Glutamatergic neuron (in vitro differentiated cells): ENCODE data around the gene REEP5. TPM values are rescaled to one million over a fixed set of nuclear protein-coding genes. Genes with fewer than 3 reads are reported as not detected.
A peak's percentile ranks its signal among the peaks of the same experiment; 100 is the strongest.

ENCODE experiments used
- DNase-seq: peaks from one replicate; pipeline ENCODE4 v3.0.0; 2022
- H3K27ac Mint-ChIP-seq: one replicate; pipeline ENCODE4 v1.8.0; 2020; ENCODE audit warnings: mild to moderate bottlenecking, mixed read lengths, inconsistent platforms; ENCODE audit not compliant: unreplicated experiment
- H3K27me3 Mint-ChIP-seq: one replicate; pipeline ENCODE4 v1.8.0; 2020; ENCODE audit warnings: mild to moderate bottlenecking, moderate library complexity, mixed read lengths, inconsistent platforms; ENCODE audit not compliant: unreplicated experiment
- H3K36me3 Mint-ChIP-seq: one replicate; pipeline ENCODE4 v1.8.0; 2020; ENCODE audit warnings: mild to moderate bottlenecking, mixed read lengths, inconsistent platforms; ENCODE audit not compliant: unreplicated experiment
- H3K4me1 Mint-ChIP-seq: one replicate; pipeline ENCODE4 v1.8.0; 2020; ENCODE audit warnings: mild to moderate bottlenecking, low read depth, mixed read lengths, inconsistent platforms; ENCODE audit not compliant: unreplicated experiment
- H3K4me3 Mint-ChIP-seq: one replicate; pipeline ENCODE4 v1.8.0; 2020; ENCODE audit warnings: mild to moderate bottlenecking, mixed read lengths, inconsistent platforms; ENCODE audit not compliant: unreplicated experiment
- H3K9me3 Mint-ChIP-seq: one replicate; pipeline ENCODE4 v1.8.0; 2020; ENCODE audit warnings: mild to moderate bottlenecking, moderate library complexity, mixed read lengths, inconsistent platforms; ENCODE audit not compliant: unreplicated experiment
- total RNA-seq: library from RNA; stranded (reverse); fragmentation: NEBNext Ultra II Directional; extraction: Animal tissue kit (Norgen Biotek cat#: 25700); gene quantifications from one replicate; pipeline ENCODE4 v1.2.1, GENCODE V29; 2021; ENCODE audit not compliant: unreplicated experiment
- TF ChIP-seq, protein P1 (sequence below): fragments of 200-600 bp; sonication (generic); IDR thresholded peaks from one replicate; pipeline ENCODE4 v1.5.0; 2021; ENCODE audit not compliant: partially characterized antibody, unreplicated experiment

REEP5 gene
- total RNA-seq, 1 donor from 2014 or later, result 108 TPM

- H3K36me3 Mint-ChIP-seq, result no peaks in the 10 kb centered on the region
- no peaks in the 10 kb centered on the region for H3K27me3 Mint-ChIP-seq
- H3K4me1 Mint-ChIP-seq, result no peaks in the 10 kb centered on the region
- TF ChIP-seq, protein P1, sequence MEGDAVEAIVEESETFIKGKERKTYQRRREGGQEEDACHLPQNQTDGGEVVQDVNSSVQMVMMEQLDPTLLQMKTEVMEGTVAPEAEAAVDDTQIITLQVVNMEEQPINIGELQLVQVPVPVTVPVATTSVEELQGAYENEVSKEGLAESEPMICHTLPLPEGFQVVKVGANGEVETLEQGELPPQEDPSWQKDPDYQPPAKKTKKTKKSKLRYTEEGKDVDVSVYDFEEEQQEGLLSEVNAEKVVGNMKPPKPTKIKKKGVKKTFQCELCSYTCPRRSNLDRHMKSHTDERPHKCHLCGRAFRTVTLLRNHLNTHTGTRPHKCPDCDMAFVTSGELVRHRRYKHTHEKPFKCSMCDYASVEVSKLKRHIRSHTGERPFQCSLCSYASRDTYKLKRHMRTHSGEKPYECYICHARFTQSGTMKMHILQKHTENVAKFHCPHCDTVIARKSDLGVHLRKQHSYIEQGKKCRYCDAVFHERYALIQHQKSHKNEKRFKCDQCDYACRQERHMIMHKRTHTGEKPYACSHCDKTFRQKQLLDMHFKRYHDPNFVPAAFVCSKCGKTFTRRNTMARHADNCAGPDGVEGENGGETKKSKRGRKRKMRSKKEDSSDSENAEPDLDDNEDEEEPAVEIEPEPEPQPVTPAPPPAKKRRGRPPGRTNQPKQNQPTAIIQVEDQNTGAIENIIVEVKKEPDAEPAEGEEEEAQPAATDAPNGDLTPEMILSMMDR, result no peak
- H3K27ac Mint-ChIP-seq, result no peak overlapping the region
- no peak overlapping the region for H3K4me3 Mint-ChIP-seq
- no peak for DNase-seq
- H3K9me3 Mint-ChIP-seq, result no peaks in the 10 kb centered on the region
Observed at GRCh38 chr5:112869948-112870347, 52.1 kb downstream of the REEP5 start.

DNA sequence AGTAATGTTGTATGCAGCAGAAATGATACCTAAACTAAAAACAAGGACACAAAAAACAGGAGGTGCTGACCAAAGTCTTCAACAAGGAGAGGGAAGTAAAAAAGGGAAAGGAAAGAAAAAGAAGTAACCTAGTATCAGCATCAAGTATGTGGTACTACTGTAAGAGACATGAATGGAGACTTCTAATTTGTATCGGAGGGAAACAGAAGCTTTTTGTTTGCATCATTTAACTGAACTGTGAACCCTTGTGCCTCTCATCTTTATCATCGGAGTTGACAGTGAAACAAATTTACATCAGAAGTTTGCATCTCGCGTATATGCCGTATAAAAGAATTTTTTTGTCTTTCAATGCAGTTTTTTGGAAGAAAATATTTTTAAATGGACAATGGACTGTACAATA, 54.6 kb downstream of the REEP5 start:
- Mint-ChIP-seq H3K4me3 (no peak overlapping the region), H3K36me3 (no peaks in the 10 kb centered on the region)
- TF ChIP-seq, protein P1, result no peak

DNA sequence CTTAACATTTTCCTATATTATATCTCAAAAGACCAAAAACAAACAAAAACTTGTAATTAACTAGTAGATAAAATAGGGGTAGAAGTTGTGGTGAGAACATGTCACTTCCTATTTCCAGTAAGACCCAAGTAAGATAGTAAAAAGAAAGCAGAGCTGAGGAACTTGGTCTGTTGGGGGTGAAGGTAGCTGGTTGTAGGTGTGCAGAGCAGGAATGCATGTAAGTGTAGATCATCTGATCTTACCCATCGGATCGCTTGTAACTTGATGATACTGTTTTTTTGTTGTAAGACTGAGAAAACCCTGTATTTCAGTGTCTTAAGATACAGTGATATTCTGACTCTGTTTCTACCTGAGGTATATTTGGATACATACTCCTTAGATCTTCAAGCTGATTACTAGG, 55.3 kb downstream of the REEP5 start:
- Mint-ChIP-seq H3K27me3 (no peaks in the 10 kb centered on the region), H3K4me1 (peaks cover 9% of the 10 kb centered on the region), H3K36me3 (no peaks in the 10 kb centered on the region), H3K27ac (no peak overlapping the region), H3K9me3 (no peaks in the 10 kb centered on the region), H3K4me3 (no peak overlapping the region)
- no peak for DNase-seq
- TF ChIP-seq, protein P1, result no peak

More for the DNA sequence above, 54.6 kb downstream of the REEP5 start:
- Mint-ChIP-seq H3K9me3 (no peaks in the 10 kb centered on the region), H3K27me3 (no peaks in the 10 kb centered on the region), H3K27ac (no peak overlapping the region), H3K4me1 (peaks cover 7% of the 10 kb centered on the region)
- DNase-seq, result no peak

DNA sequence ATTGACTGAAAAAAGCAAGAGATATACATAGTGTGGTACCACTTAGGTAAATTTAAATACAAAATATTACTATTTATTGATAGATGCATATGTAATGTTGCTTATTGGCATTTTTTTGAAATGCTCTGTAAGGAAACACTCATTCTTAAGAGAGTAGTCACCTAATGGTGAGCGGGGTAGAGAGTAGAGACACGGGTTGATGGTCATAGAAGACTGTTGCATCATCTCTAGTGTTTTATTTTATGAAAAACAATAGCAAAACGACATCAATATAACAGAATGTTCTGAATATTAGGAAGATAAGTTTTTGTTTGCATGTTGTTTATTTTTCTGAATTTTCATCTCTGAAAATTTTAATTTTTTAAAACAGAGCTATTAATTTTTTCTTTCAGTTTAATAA, 56.9 kb downstream of the REEP5 start:
- H3K27me3 Mint-ChIP-seq, result no peaks in the 10 kb centered on the region
- H3K4me1 Mint-ChIP-seq, result peaks cover 9% of the 10 kb centered on the region
- H3K9me3 Mint-ChIP-seq, result peaks cover 2% of the 10 kb centered on the region
- TF ChIP-seq, protein P1, result no peak
- H3K4me3 Mint-ChIP-seq, result no peak overlapping the region
- DNase-seq, result no peak
- no peaks in the 10 kb centered on the region for H3K36me3 Mint-ChIP-seq
- no peak overlapping the region for H3K27ac Mint-ChIP-seq

- peak overlapping the region; percentile 95 for H3K4me3 Mint-ChIP-seq
- H3K27ac Mint-ChIP-seq, result no peak overlapping the region
- TF ChIP-seq, protein P1, result no peak
- H3K27me3 Mint-ChIP-seq, result no peaks in the 10 kb centered on the region
- DNase-seq, result no peak
- H3K36me3 Mint-ChIP-seq, result no peaks in the 10 kb centered on the region
- H3K9me3 Mint-ChIP-seq, result peaks cover 2% of the 10 kb centered on the region
- H3K4me1 Mint-ChIP-seq, result peaks cover 9% of the 10 kb centered on the region
Observed at GRCh38 chr5:112863549-112863948, 58.5 kb downstream of the REEP5 start.
